NCI-H1105 (cell line): Measurements from ENCODE around the gene GATA2.
A peak's percentile ranks its signal among the peaks of the same experiment; 100 is the strongest.

ENCODE experiments used
- DNase-seq: peaks from one replicate; lab custom pipeline; 2025; lab: John Stamatoyannopoulos, UW

GATA2 gene

GRCh38 chr3:128492671-128493569 is at the start of gene GATA2:
Gene GATA2, minus strand, starts transcription at chr3:128493201. Its CDS starts 6,170 bp downstream, at chr3:128487031.
- peak; percentile 19 for DNase-seq

GRCh38 chr3:128541246-128541645 is 48.2 kb upstream of the GATA2 start:
- no peak for DNase-seq

DNA sequence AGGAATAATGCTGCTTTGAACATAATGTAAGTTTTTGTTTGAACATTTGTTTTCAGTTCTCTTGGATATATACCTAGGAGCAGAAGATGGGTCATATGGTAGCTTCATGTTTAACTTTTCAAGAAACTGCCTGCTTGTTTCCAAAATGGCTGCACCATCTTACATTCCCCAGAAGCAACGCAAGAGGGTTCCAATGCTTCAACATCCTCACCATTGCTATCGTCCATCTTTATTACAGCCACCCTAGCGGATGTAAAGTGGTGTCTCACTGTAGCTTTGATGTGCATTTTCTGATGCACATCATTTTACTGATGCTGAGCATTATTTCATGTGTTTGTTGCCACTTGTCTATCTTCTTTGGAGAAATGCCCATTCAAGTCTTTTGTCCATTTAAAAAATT is 46.4 kb upstream of the GATA2 start:
- DNase-seq, result no peak

- no peak for DNase-seq
Observed at GRCh38 chr3:128537091-128537703, 44.2 kb upstream of the GATA2 start.

DNA sequence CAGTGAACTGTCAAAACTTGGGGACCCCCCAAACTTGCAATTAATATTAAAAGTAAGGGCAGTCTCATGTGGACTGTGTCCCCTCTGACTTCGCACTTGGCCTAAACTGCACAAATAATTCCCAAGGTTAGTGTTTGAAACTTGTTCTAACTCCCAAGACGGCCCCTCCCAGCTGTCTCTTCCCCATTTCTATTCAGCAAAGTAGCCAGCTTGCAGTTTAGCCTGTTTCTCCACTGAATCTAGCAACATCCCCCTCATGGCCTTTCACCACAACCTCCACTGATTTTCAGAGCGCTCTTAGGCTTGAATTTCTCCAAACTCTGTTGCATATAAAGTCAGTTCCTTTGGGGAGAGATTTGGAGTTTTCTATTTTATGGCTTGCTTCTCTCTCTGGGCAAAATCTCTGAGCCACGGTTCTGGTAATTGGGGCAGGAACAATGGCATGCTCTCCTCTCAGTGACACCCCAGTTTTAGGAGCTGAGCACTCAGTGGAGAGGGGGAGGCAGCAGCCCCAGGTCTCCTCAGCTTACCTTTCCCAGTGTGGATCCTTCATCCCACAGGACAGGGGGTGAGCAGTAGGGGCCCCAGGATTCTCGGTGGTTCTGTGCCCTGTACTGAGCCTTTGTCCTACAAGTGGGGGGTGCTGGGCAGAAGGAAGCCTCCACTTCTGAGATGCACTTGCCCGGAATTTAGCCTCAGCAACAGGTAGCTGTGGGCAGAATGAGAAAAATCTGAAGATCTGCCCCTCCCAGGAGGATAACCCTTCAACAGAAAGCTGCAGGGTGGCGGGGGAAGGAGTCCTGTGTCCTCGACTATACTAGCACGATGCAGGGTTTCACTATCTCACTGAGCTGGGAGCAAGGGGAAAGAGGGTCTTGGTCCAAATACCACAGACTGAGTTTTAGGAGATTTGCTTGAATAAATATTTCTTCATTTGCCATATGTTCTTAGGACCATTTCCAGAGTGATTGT is 39.3 kb upstream of the GATA2 start:
- DNase-seq, result no peak

GRCh38 chr3:128524374-128525299 is 31.6 kb upstream of the GATA2 start:
- DNase-seq, result no peak

GRCh38 chr3:128523591-128523990 is 30.6 kb upstream of the GATA2 start:
- no peak for DNase-seq

DNA sequence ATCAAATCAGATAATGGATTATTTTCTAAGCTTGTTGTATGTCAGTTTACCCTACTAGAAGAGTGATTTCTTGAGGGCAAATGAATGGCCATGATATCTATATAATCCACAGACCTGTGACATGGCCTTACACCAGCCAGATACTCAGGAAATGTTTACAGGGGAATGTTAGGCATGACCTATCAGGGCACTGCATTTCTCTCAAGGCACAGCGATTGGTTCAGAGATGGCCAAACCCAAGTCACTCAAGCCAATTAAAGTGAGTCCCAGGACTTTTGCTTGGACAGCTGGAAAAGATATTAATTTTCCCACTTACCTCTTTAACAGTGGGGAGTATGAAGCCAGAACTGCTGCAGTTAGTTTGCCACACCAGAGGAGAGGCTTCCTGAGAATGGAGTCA is 28.7 kb upstream of the GATA2 start:
- DNase-seq, result no peak

- no peak for DNase-seq
Observed at GRCh38 chr3:128518587-128519490, 25.8 kb upstream of the GATA2 start.

GRCh38 chr3:128517648-128518047 is 24.6 kb upstream of the GATA2 start:
- no peak for DNase-seq

- no peak for DNase-seq
Observed at GRCh38 chr3:128515967-128516366, 23.0 kb upstream of the GATA2 start.

DNA sequence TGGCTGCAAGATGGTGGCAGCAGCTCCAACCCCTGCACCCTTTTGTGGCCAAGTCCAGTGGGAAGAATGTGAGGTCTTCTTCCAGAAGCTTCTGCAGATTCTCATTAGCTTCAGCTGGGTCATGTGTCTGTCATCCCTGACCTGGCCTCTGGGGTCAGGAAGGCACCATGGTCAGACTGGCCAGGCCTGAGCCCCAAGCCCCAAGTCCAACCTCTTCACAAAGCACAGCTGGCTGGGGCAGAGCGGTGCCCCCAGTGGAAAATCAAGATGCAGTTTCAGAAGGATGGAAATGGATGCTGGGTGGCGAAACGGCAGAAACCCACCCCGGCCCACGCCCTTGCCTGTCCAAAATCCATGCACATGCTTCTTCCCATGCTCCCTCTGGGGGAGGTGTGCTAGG is 15.9 kb upstream of the GATA2 start:
- no peak for DNase-seq

GRCh38 chr3:128506754-128507153 is 13.8 kb upstream of the GATA2 start:
- no peak for DNase-seq

- DNase-seq, result no peak
Observed at GRCh38 chr3:128505771-128506170, 12.8 kb upstream of the GATA2 start.

GRCh38 chr3:128504963-128505730 is 12.1 kb upstream of the GATA2 start:
- DNase-seq, result no peak

GRCh38 chr3:128504533-128504915 is 11.5 kb upstream of the GATA2 start:
- no peak for DNase-seq

DNA sequence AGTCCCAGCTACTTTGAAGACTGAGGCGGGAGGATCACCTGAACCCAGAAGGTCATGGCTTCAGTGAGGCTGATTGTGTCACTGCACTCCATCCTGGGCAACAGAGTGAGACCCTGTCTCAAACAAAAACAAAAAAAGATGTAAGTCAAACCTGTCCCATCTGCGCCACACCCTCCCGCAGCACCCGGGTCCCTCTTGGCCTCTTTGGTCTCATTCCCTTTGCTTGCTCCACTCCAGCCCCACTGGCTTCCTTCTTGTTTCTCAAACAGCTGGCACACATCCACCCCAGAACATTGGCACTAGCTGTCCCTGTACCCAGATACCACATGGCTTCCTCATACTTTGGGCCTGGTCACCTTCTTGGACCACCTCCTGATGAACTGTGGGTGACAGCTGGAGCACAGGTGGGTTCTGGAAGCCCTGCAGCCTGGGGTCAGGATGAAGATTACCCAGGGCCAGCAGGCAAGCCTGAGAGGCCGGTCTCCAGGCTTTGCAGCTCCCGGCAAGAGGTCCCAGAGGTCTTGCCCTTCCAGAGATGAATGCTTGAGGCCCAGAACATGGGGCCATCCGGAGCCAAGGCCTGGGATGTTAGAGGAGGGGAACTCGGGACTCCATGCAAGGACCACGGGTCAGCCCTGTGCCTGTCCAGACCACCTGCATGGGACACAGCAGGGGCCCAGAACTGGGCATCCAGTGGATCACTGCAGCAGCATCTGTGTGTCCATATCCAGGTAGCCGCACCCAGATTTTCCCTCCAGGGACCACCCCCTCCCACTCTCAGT is 10.9 kb upstream of the GATA2 start:
- DNase-seq, result no peak

DNA sequence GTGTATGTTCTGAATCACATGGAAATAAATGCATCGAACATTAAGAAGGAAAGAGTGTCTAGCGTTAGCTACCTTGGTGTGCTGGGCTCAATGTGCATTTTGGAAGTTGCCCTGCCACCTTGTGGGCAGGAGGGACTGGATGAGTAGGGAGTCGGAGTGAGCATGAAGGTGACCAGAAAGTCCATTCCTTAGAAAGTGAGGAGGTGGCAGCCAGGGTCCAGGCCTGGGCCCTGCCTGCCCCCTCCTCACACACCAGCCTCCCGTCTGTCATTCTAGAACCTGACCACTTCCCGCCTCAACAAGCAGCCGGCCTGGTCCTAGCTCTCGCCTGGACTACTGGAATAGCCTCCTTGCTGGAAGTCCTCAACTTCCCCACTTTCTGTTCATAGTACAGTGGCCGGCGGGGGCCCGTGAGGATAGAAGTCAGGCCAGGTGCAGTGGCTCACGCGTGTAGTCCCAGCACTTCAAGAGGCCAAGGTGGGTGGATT is 10.2 kb upstream of the GATA2 start:
- no peak for DNase-seq
